HepG2 (cell line): ENCODE results near the gene MTM1. TPM values are rescaled to one million over a fixed set of nuclear protein-coding genes. Genes with fewer than 3 reads are reported as not detected.
A peak's percentile ranks its signal among the peaks of the same experiment; 100 is the strongest.

Source experiments
- CEBPG ChIP-seq: IDR thresholded peaks from 2 replicates; pipeline ENCODE4 v1.6.1; 2016
- CREB1 ChIP-seq, 2 experiments: fragments of 450-650 bp in 1 of 2; IDR thresholded peaks; 2 replicates each; pipeline ENCODE4 v1.6.1; 2016 to 2017; ENCODE audit warnings: control low read depth in 1 of 2, mild to moderate bottlenecking in 1 of 2, missing compliant biosample characterization in 1 of 2, missing genetic modification characterization in 1 of 2
- ETV5 ChIP-seq: IDR thresholded peaks from 2 replicates; pipeline ENCODE4 v1.6.1; 2018; ENCODE audit warnings: missing biosample characterization, missing genetic modification reagents, inconsistent platforms, borderline replicate concordance
- GABPA ChIP-seq, 2 experiments: IDR thresholded peaks; 2 replicates each; pipeline ENCODE4 v1.6.1; 2011 to 2016; ENCODE audit warnings: low read depth in 2 of 2, low read length in 1 of 2, missing biosample characterization in 1 of 2, missing genetic modification characterization in 1 of 2
- GLI4 ChIP-seq: sonication (generic); formaldehyde crosslinking; IDR thresholded peaks from 2 replicates; pipeline ENCODE4 v1.5.1; 2020; ENCODE audit warnings: missing genetic modification reagents, mild to moderate bottlenecking, moderate library complexity, borderline replicate concordance
- HMG20A ChIP-seq: IDR thresholded peaks from 2 replicates; pipeline ENCODE4 v1.6.1; 2016; ENCODE audit warnings: borderline replicate concordance
- HMGA1 ChIP-seq: sonication (generic); formaldehyde crosslinking; conservative IDR thresholded peaks from 2 replicates; pipeline ENCODE4 v1.4.0; 2020; ENCODE audit warnings: missing genetic modification reagents
- KAT7 ChIP-seq: IDR thresholded peaks from 2 replicates; pipeline ENCODE4 v1.6.1; 2018; ENCODE audit warnings: borderline replicate concordance, missing compliant biosample characterization
- KLF12 ChIP-seq: sonication (generic); formaldehyde crosslinking; IDR thresholded peaks from 2 replicates; pipeline ENCODE4 v1.4.0; 2020; ENCODE audit warnings: missing genetic modification reagents, borderline replicate concordance
- LCORL ChIP-seq, 2 experiments: fragments of 450-650 bp in 1 of 2; sonication (generic) in 1 of 2; formaldehyde crosslinking in 1 of 2; IDR thresholded peaks; 2 replicates each; pipeline versions ENCODE4 v1.5.0 to v1.6.1; 2017 to 2020; ENCODE audit warnings: antibody characterized with exemption in 1 of 2, missing genetic modification reagents in 1 of 2
- SIN3B ChIP-seq: fragments of 150-350 bp; IDR thresholded peaks from 2 replicates; pipeline ENCODE4 v1.6.1; 2014; ENCODE audit warnings: low read length
- TBX2 ChIP-seq: sonication (generic); formaldehyde crosslinking; IDR thresholded peaks from 2 replicates; pipeline ENCODE4 v1.5.0; 2020; ENCODE audit warnings: missing genetic modification reagents, mild to moderate bottlenecking, borderline replicate concordance
- ZBTB7A ChIP-seq: sonication (generic); formaldehyde crosslinking; IDR thresholded peaks from 2 replicates; pipeline ENCODE4 v1.8.0; 2022; ENCODE audit warnings: mild to moderate bottlenecking, missing genetic modification reagents
- ZBTB7B ChIP-seq: sonication (generic); formaldehyde crosslinking; IDR thresholded peaks from 2 replicates; pipeline ENCODE4 v1.4.0; 2020; ENCODE audit warnings: missing genetic modification reagents
- ZC3H4 ChIP-seq: sonication (generic); formaldehyde crosslinking; IDR thresholded peaks from 2 replicates; pipeline ENCODE4 v1.4.0; 2020; ENCODE audit warnings: missing genetic modification reagents, borderline replicate concordance
- ZFP62 ChIP-seq: sonication (generic); formaldehyde crosslinking; IDR thresholded peaks from 2 replicates; pipeline ENCODE4 v1.4.0; 2020; ENCODE audit warnings: missing genetic modification reagents
- ZFY ChIP-seq: sonication (generic); formaldehyde crosslinking; IDR thresholded peaks from 2 replicates; pipeline ENCODE4 v1.4.0; 2020; ENCODE audit warnings: missing genetic modification reagents
- ZKSCAN8 ChIP-seq: IDR thresholded peaks from 2 replicates; pipeline ENCODE4 v1.6.1; 2016; ENCODE audit warnings: borderline replicate concordance, missing genetic modification reagents, missing compliant biosample characterization
- ZNF329 ChIP-seq: sonication (generic); formaldehyde crosslinking; IDR thresholded peaks from 2 replicates; pipeline ENCODE4 v1.9.0; 2021; ENCODE audit warnings: low read depth, mild to moderate bottlenecking, missing genetic modification reagents
- ZNF331 ChIP-seq: sonication (generic); formaldehyde crosslinking; IDR thresholded peaks from 2 replicates; pipeline ENCODE4 v1.4.0; 2020; ENCODE audit warnings: missing genetic modification reagents
- ZNF451 ChIP-seq: sonication (generic); formaldehyde crosslinking; IDR thresholded peaks from 2 replicates; pipeline ENCODE4 v1.5.0; 2020; ENCODE audit warnings: mild to moderate bottlenecking, missing genetic modification reagents
- ZNF567 ChIP-seq: sonication (generic); formaldehyde crosslinking; IDR thresholded peaks from 2 replicates; pipeline ENCODE4 v1.8.1; 2023; ENCODE audit warnings: mild to moderate bottlenecking, missing genetic modification reagents, borderline replicate concordance
- ZNF570 ChIP-seq: sonication (generic); formaldehyde crosslinking; IDR thresholded peaks from 2 replicates; pipeline ENCODE4 v1.4.0; 2020; ENCODE audit warnings: mild to moderate bottlenecking, missing genetic modification reagents, borderline replicate concordance
- ZNF766 ChIP-seq: sonication (generic); formaldehyde crosslinking; IDR thresholded peaks from 2 replicates; pipeline ENCODE4 v1.5.0; 2020; ENCODE audit warnings: missing genetic modification reagents, borderline replicate concordance
- polyA plus RNA-seq, 8 experiments: library from polyadenylated mRNA; depleted of rRNA in 3 of 8; stranded (reverse) in 7 of 8; unstranded in 1 of 8; fragments of >200 nt; fragmentation: Illumina TruSeq in 4 of 8; extraction: Trizol in 4 of 8; gene quantifications; 2 replicates each; pipeline versions ENCODE4 v1.2.1 to v1.2.3, GENCODE V29; 2011 to 2016; ENCODE audit warnings: low read depth in 4 of 8, missing spikeins in 1 of 8, mixed read lengths in 1 of 8; ENCODE audit not compliant: insufficient read depth in 1 of 8
- total RNA-seq, 5 experiments: library from RNA; depleted of rRNA; stranded (reverse); fragments of >200 nt; fragmentation: Illumina TruSeq; extraction: Trizol; gene quantifications; 2 replicates each; pipeline ENCODE4 v1.2.3, GENCODE V29; 2016; ENCODE audit warnings: low read depth in 1 of 5
- TF ChIP-seq, protein P1 (sequence below): sonication (generic); formaldehyde crosslinking; IDR thresholded peaks from 2 replicates; pipeline ENCODE4 v1.5.1; 2020; ENCODE audit warnings: mild to moderate bottlenecking, missing genetic modification reagents
- TF ChIP-seq, protein P2 (sequence below), 2 experiments: IDR thresholded peaks; 2 replicates each; pipeline ENCODE4 v1.6.1; 2011 to 2012; ENCODE audit warnings: low read length in 2 of 2, borderline replicate concordance in 1 of 2, low read depth in 1 of 2, mild to moderate bottlenecking in 1 of 2, moderate library complexity in 1 of 2

The MTM1 gene
- total and polyA plus RNA-seq, 2 of the 13 experiments (the other 11 are each of a cell fraction or from before 2014, with no cell fraction given): 12.0 to 15.2 TPM

DNA sequence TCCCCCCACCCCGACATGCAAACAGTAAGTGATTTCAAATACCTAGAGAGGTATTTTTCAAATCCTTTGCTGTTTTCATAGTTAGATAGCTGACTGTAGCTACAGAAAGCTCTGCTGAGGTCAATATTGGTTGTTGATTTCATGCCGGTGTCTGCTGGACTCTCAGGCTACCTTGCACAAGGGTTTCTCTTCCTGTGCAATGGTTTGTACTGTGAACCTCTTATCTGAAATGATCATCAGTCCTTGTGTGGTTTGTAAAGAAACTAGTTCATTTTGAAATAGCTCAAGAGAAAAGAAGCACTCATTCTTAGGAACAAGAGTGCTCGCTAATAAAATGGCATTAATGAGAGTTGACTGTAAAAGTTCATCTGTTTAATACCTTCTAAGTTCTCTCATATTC, 2.1 kb downstream of the MTM1 start (continued):
- TF ChIP-seq, protein P1, sequence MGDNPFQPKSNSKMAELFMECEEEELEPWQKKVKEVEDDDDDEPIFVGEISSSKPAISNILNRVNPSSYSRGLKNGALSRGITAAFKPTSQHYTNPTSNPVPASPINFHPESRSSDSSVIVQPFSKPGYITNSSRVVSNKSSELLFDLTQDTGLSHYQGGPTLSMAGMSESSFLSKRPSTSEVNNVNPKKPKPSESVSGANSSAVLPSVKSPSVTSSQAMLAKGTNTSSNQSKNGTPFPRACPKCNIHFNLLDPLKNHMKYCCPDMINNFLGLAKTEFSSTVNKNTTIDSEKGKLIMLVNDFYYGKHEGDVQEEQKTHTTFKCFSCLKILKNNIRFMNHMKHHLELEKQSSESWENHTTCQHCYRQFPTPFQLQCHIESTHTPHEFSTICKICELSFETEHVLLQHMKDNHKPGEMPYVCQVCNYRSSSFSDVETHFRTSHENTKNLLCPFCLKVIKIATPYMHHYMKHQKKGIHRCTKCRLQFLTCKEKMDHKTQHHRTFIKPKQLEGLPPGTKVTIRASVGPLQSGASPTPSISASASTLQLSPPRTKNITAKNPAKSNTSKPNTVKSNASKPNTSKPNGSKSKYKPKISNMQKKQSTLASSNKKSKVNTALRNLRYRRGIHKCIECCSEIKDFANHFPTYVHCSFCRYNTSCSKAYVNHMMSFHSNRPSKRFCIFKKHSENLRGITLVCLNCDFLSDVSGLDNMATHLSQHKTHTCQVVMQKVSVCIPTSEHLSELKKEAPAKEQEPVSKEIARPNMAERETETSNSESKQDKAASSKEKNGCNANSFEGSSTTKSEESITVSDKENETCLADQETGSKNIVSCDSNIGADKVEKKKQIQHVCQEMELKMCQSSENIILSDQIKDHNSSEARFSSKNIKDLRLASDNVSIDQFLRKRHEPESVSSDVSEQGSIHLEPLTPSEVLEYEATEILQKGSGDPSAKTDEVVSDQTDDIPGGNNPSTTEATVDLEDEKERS: no peak
- TF ChIP-seq KLF12: no peak
- no peak for TF ChIP-seq ZNF329 (CRISPR knock-in tag)
- TF ChIP-seq TBX2 (CRISPR knock-in tag): peak; percentile 33; the same call in 1 of the 2 replicates
- no peak for TF ChIP-seq KAT7
- no peak for TF ChIP-seq GLI4 (CRISPR knock-in tag)
- peak; percentile 79 for TF ChIP-seq CEBPG (CRISPR knock-in tag)
- TF ChIP-seq ZNF451 (CRISPR knock-in tag): no peak
- no peak for TF ChIP-seq ZFP62 (CRISPR knock-in tag)
- no peak for TF ChIP-seq ZBTB7B (CRISPR knock-in tag)
- no peak for TF ChIP-seq HMGA1 (CRISPR knock-in tag)
- TF ChIP-seq ZFY (CRISPR knock-in tag): no peak
- no peak for TF ChIP-seq ZC3H4
- TF ChIP-seq ZNF567 (CRISPR knock-in tag): no peak
- TF ChIP-seq CREB1 (IDR thresholded peaks at IDR 0.05): no peak
- TF ChIP-seq CREB1 (CRISPR knock-in tag; IDR thresholded peaks at IDR 0.05): peak; percentile 53
- peak; percentile 73; the same call in 1 of the 2 replicates for TF ChIP-seq ETV5 (CRISPR knock-in tag)
- TF ChIP-seq ZNF570 (CRISPR knock-in tag): no peak
- TF ChIP-seq LCORL (IDR thresholded peaks at IDR 0.05): no peak
- no peak for TF ChIP-seq LCORL (CRISPR knock-in tag; IDR thresholded peaks at IDR 0.05)
- TF ChIP-seq GABPA (IDR thresholded peaks at IDR 0.05; ENCODE audit: low read depth, low read length): no peak
- peak; percentile 16; the same call in 1 of the 2 replicates for TF ChIP-seq GABPA (CRISPR knock-in tag; IDR thresholded peaks at IDR 0.05; ENCODE audit: low read depth)
- no peak; the same call in 1 of the 2 replicates for TF ChIP-seq HMG20A
- TF ChIP-seq, protein P2, sequence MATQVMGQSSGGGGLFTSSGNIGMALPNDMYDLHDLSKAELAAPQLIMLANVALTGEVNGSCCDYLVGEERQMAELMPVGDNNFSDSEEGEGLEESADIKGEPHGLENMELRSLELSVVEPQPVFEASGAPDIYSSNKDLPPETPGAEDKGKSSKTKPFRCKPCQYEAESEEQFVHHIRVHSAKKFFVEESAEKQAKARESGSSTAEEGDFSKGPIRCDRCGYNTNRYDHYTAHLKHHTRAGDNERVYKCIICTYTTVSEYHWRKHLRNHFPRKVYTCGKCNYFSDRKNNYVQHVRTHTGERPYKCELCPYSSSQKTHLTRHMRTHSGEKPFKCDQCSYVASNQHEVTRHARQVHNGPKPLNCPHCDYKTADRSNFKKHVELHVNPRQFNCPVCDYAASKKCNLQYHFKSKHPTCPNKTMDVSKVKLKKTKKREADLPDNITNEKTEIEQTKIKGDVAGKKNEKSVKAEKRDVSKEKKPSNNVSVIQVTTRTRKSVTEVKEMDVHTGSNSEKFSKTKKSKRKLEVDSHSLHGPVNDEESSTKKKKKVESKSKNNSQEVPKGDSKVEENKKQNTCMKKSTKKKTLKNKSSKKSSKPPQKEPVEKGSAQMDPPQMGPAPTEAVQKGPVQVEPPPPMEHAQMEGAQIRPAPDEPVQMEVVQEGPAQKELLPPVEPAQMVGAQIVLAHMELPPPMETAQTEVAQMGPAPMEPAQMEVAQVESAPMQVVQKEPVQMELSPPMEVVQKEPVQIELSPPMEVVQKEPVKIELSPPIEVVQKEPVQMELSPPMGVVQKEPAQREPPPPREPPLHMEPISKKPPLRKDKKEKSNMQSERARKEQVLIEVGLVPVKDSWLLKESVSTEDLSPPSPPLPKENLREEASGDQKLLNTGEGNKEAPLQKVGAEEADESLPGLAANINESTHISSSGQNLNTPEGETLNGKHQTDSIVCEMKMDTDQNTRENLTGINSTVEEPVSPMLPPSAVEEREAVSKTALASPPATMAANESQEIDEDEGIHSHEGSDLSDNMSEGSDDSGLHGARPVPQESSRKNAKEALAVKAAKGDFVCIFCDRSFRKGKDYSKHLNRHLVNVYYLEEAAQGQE (IDR thresholded peaks at IDR 0.05; ENCODE audit: borderline replicate concordance in 1 of 2, low read depth in 1 of 2, low read length in 2 of 2): 0 out of 4 replicates have a peak, but pooled peaks of 1 of the 2 experiments have one; percentile 23
- TF ChIP-seq ZNF766 (CRISPR knock-in tag): no peak
- TF ChIP-seq ZBTB7A (CRISPR knock-in tag): no peak
- peak; percentile 69 for TF ChIP-seq ZNF331
- TF ChIP-seq SIN3B: no peak
- TF ChIP-seq ZKSCAN8 (CRISPR knock-in tag): peak; percentile 47; the same call in 1 of the 2 replicates
